Thyroid gland (tissue), 4 donors: ENCODE measurements around the gene MRPS14. TPM values are rescaled to one million over a fixed set of nuclear protein-coding genes. Genes with fewer than 3 reads are reported as not detected.

Source experiments
- DNase-seq, 2 donors: peaks; one replicate each; pipeline ENCODE4 v3.0.0-alpha.2; 2019
- H3K27ac ChIP-seq, 3 donors: fragments of 200-600 bp; sonication (generic); 1 replicate in 2 of 3; 2 replicates in 1 of 3; pipeline ENCODE4 v1.5.1; 2016 to 2019; ENCODE audit warnings: mild to moderate bottlenecking in 1 of 3, moderate library complexity in 1 of 3
- H3K27me3 ChIP-seq: fragments of 200-600 bp; sonication (generic); one replicate; pipeline ENCODE4 v1.5.1; 2019
- H3K36me3 ChIP-seq, 2 donors: fragments of 200-600 bp; sonication (generic); one replicate each; pipeline ENCODE4 v1.5.1; 2016 to 2019
- H3K4me1 ChIP-seq, 2 donors: fragments of 200-600 bp; sonication (generic); one replicate each; pipeline ENCODE4 v1.5.1; 2017 to 2019
- H3K4me3 ChIP-seq, 3 donors: fragments of 200-600 bp; sonication (generic); replicated peaks in 1 of 3; 1 replicate in 2 of 3; 2 replicates in 1 of 3; pipeline ENCODE4 v1.5.1; 2016; ENCODE audit warnings: mild to moderate bottlenecking in 1 of 3
- H3K9me3 ChIP-seq: fragments of 200-600 bp; sonication (generic); one replicate; pipeline ENCODE4 v1.5.1; 2017
- POLR2A ChIP-seq, 2 donors: fragments of 450-650 bp; IDR thresholded peaks; one replicate each; pipeline ENCODE4 v1.6.1; 2017; ENCODE audit warnings: antibody characterized with exemption in 2 of 2, mild to moderate bottlenecking in 2 of 2, moderate library complexity in 1 of 2
- WGBS, 2 donors: methylation state at CpG; one replicate each; pipeline ENCODE4 v1.1.5; 2017; 5-methylcytosine and 5-hydroxymethylcytosine counted together
- intact Hi-C: fragments of 100-400 bp; cut with DNase I; formaldehyde crosslinking; loops from one replicate; pipeline ENCODE4 v1.15.1; 2023
- total RNA-seq, 4 donors: library from RNA; depleted of rRNA; stranded (reverse); fragments of >200 nt; gene quantifications; one replicate each; pipeline ENCODE4 v1.2.3, GENCODE V29; 2016
- TF ChIP-seq, protein P1 (sequence below), 6 experiments: fragments of 200-600 bp in 3 of 6; fragments of 450-650 bp in 3 of 6; sonication (generic) in 3 of 6; IDR thresholded peaks; one replicate each; pipeline ENCODE4 v1.5.1; 2016 to 2019; ENCODE audit warnings: antibody characterized with exemption in 6 of 6, mild to moderate bottlenecking in 2 of 6, inconsistent platforms in 1 of 6, moderate library complexity in 1 of 6

The MRPS14 gene
- total RNA-seq, result 10 to 100 TPM; 30.6 to 43.8 (median 38.4) TPM

DNA sequence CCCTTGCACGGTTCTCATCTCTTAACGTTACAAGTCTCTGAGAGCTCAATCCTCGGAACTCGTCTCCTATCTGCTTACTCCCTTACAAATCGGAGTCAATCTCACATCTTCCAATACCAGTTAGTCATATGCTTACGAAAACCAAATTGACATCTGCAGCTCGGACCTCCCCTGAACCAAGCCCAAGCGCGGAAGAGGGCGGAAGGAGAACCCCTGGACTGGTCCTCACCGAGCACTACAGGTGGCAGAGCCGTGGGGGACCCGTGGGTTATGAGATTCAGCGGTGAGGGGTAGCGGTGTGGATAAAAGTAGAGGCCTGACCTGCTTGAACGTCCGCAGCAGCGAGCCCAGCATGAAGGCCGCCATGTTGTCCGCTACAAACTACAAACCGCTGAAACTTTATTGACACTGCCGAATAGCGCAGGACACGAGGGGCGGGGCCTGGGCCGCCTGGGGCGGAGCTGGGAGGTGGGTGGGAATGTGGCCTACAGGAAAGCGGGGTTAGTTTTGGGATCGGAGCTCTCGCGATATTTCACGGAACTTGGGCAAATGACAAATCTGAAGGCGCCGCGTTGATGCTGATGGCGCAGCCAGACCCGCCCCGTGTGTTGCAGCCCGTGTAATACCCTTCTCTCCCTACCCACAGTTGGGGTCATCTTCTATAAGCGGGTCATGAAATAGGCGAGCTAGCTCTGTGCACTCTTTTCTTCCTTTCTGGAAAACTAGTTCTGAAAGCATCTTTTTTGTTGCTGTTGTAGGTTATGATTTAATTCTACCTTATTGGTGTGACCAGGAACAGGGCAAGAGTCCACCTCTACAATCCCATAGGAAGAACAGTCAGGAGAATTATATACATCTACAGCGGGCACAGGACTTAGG is at the start of gene MRPS14:
MRPS14 (minus strand) TSS at position 383 of the 879 bp plus-strand sequence; CDS start at position 366, 17 bp downstream.
- no peaks in the 10 kb centered on the region for H3K9me3 ChIP-seq

DNA sequence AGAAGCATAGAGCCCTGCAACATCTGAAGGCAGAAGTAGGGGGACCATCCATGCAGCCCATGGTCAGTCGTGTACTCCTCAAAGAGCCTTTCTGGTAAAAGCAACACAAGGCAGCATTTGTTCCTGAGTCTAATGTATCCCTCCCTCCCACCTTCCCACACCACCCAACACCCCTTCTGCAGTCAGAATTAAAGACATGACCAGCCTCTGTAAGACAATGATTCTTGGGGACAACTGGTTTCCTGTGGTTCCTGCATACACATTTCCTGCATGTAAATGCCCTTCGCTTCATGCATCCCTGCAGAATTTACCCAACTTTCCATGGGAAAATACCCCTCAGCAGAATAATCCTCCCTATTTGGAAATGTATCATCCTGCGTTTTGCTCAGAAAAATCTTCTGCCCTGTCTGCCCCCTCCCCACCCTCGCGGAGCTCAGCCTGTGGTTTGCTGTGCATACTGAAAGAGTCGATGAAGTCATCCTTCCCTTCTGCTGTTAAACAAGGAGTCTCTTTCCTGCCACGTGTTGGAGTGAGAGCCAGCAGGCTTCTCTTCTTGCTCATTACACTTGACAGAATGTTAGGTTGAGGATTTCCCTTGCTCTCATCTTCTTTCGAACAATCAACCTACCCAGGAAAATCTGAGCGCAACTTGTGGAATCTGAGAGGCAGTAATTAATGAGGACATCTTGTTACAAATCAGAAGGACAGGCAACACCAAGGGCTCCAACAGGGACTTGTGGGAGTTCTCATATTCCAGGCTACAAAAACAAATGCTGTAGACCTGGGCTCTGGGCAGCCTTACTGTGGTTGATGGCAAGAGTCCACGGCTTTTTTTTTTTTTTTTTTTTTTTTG is 49.1 kb upstream of the MRPS14 start:
- intact Hi-C loops, result no loop called here
- TF ChIP-seq, protein P1, sequence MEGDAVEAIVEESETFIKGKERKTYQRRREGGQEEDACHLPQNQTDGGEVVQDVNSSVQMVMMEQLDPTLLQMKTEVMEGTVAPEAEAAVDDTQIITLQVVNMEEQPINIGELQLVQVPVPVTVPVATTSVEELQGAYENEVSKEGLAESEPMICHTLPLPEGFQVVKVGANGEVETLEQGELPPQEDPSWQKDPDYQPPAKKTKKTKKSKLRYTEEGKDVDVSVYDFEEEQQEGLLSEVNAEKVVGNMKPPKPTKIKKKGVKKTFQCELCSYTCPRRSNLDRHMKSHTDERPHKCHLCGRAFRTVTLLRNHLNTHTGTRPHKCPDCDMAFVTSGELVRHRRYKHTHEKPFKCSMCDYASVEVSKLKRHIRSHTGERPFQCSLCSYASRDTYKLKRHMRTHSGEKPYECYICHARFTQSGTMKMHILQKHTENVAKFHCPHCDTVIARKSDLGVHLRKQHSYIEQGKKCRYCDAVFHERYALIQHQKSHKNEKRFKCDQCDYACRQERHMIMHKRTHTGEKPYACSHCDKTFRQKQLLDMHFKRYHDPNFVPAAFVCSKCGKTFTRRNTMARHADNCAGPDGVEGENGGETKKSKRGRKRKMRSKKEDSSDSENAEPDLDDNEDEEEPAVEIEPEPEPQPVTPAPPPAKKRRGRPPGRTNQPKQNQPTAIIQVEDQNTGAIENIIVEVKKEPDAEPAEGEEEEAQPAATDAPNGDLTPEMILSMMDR (IDR thresholded peaks at IDR 0.05), result no peak
- no peak for TF ChIP-seq POLR2A (IDR thresholded peaks at IDR 0.05)
- Histone ChIP-seq H3K36me3 (no peaks in the 10 kb centered on the region), H3K27ac (no peak overlapping the region), H3K9me3 (no peaks in the 10 kb centered on the region), H3K27me3 (no peaks in the 10 kb centered on the region), H3K4me3 (no peak overlapping the region), H3K4me1 (no peaks in the 10 kb centered on the region)
- WGBS, 2 donors, result 26 to 27% methylated on average over 10 of the region's 10 CpGs
- no peak for DNase-seq

More for the DNA sequence above, at the start of gene MRPS14:
- H3K27ac ChIP-seq, result peak within 1 kb of the TSS; percentile 1 to 74 (median 71)
- intact Hi-C loops, result no loop called here
- H3K4me3 ChIP-seq, result peak within 1 kb of the TSS; percentile 60 to 75 (median 64)
- peak; percentile 1 to 85 for TF ChIP-seq POLR2A (IDR thresholded peaks at IDR 0.05)
- TF ChIP-seq, protein P1 (IDR thresholded peaks at IDR 0.05), result peak in 1 of 6 experiments; percentile 2
- H3K36me3 ChIP-seq, result peaks cover 0 to under 1% of the 10 kb centered on the region in 2 donors
- 4 to 6% methylated on average over 26 to 28 of the region's 42 CpGs for WGBS, 2 donors
- peak; percentile 96 to 97 for DNase-seq
- H3K4me1 ChIP-seq, result peaks cover 4 to 5% of the 10 kb centered on the region in 2 donors
- no peaks in the 10 kb centered on the region for H3K27me3 ChIP-seq

DNA sequence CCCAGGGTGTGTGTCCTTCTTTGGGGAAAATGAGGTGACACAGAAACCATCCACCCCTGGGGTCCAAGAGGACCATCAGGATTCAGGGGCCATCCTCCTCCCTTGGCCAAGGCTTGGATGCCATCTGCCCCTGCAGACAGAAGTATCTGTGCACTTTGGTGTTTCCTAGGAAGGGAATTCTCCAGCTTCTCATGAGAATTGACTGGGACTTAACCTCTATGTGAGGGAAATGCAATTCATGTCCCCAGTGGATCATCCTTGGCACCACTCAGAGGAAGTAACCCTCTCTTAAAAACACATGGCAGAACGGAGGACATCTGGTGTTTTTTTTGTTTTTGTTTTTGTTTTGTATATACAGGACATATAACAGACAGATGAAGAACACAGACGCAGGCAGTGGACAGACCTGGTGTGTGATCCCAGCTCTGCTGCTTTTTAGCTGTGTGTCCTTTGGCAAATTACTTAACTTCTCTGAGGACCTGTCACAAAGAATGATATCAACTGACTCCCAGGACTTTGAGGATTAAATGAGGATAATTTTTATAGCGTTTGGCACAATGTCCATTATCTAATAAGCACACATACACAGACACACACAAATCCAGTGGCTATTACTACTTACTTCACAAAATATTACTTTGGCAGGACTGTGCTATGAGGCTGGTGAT is 48.2 kb upstream of the MRPS14 start:
- WGBS, 2 donors, result 63 to 68% methylated on average over 3 of the region's 3 CpGs
- intact Hi-C loops, result no loop called here
- TF ChIP-seq, protein P1 (IDR thresholded peaks at IDR 0.05), result no peak
- no peak for TF ChIP-seq POLR2A (IDR thresholded peaks at IDR 0.05)
- no peaks in the 10 kb centered on the region for H3K36me3 ChIP-seq
- no peaks in the 10 kb centered on the region for H3K27me3 ChIP-seq
- H3K4me3 ChIP-seq, result no peak overlapping the region
- no peak overlapping the region for H3K27ac ChIP-seq
- DNase-seq, result no peak
- H3K9me3 ChIP-seq, result no peaks in the 10 kb centered on the region
- H3K4me1 ChIP-seq, result no peaks in the 10 kb centered on the region

DNA sequence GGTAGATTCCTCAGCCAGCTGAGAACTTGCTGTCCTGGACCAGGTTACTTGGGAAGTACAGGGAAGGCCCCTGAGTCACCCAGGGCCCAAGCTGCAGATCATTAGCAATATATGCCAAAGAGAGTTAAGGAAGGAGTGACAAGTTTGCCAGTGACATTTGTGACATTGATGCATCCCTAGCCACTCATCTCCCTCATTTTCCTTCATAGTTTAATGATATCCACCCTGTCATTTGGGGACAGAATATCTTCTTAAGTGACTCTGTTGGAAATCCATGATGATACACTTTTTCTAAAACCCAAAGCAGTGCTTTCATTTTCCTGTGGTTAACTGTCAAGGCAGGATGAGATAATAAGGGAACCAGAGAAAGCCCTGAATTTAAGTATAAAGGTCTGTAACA is 47.6 kb upstream of the MRPS14 start:
- intact Hi-C loops, result no loop called here
- no peaks in the 10 kb centered on the region for H3K9me3 ChIP-seq
- no peaks in the 10 kb centered on the region for H3K27me3 ChIP-seq
- no peaks in the 10 kb centered on the region for H3K4me1 ChIP-seq
- H3K4me3 ChIP-seq, result no peak overlapping the region
- H3K36me3 ChIP-seq, result no peaks in the 10 kb centered on the region
- TF ChIP-seq, protein P1 (IDR thresholded peaks at IDR 0.05), result no peak
- no peak for TF ChIP-seq POLR2A (IDR thresholded peaks at IDR 0.05)
- no peak overlapping the region for H3K27ac ChIP-seq
- DNase-seq, result no peak
